Right lung (tissue), 10 donors: ENCODE data around the gene LCE1A. TPM values are rescaled to one million over a fixed set of nuclear protein-coding genes. Genes with fewer than 3 reads are reported as not detected.

ENCODE experiments used
- DNase-seq, 2 donors: peaks; one replicate each; pipeline ENCODE4 v3.0.0-alpha.2; 2013
- long read RNA-seq, 8 donors: transcript quantifications; one replicate each; lab custom pipeline, GENCODE V29; 2026
- polyA plus RNA-seq, 5 donors: library from polyadenylated mRNA; unstranded; fragments of 120-200 nt; gene quantifications; one replicate each; pipeline versions ENCODE4 v1.2.1 to v1.2.3, GENCODE V29; 2013; ENCODE audit warnings: inconsistent platforms in 1 of 5, low replicate concordance in 1 of 5; ENCODE audit not compliant: insufficient read length in 5 of 5, insufficient read depth in 1 of 5

LCE1A gene
- polyA plus RNA-seq: not detected
- long read RNA-seq, donor 1: 0 reads
- long read RNA-seq, donor 2: 0 reads
- long read RNA-seq, donor 3: 0 reads
- long read RNA-seq, donor 4: 0 reads
- long read RNA-seq, donor 5: 0 reads
- long read RNA-seq, donor 6: 0 reads
- long read RNA-seq, donor 7: 0 reads
- long read RNA-seq, donor 8: 0 reads

- DNase-seq: no peak
These were observed at the start of gene LCE1A for GRCh38 chr1:152827173-152827572. Gene LCE1A (plus strand): TSS chr1:152827473. CDS start chr1:152827473, 0 bp downstream.

GRCh38 chr1:152777510-152778137, 49.6 kb upstream of the LCE1A start:
- no peak for DNase-seq

GRCh38 chr1:152783095-152783494, 44.2 kb upstream of the LCE1A start:
- DNase-seq: no peak

GRCh38 chr1:152786077-152786476, 41.2 kb upstream of the LCE1A start, which contains the start of gene LCE1E:
Gene LCE1E (plus strand): TSS chr1:152786257. CDS start chr1:152787300, 1,043 bp downstream.
- no peak for DNase-seq

- no peak for DNase-seq
These were observed 31.6 kb upstream of the LCE1A start for GRCh38 chr1:152795686-152796085.

GRCh38 chr1:152796421-152796820, 30.9 kb upstream of the LCE1A start, which contains the start of gene LCE1D:
Gene LCE1D (plus strand): TSS chr1:152796721. CDS start chr1:152797795, 1,074 bp downstream.
- DNase-seq: no peak

- DNase-seq: no peak
These were observed 25.9 kb upstream of the LCE1A start for GRCh38 chr1:152801333-152801732.

- DNase-seq: no peak
These were observed 20.7 kb upstream of the LCE1A start, which contains the start of gene LCE1C for GRCh38 chr1:152806576-152806975. Gene LCE1C (minus strand): TSS chr1:152806651. CDS start chr1:152805478, 1,173 bp downstream.

GRCh38 chr1:152811050-152811449, 16.2 kb upstream of the LCE1A start:
- DNase-seq: no peak

GRCh38 chr1:152811671-152812070, 15.6 kb upstream of the LCE1A start, which contains the start of gene LCE1B:
Gene LCE1B (plus strand): TSS chr1:152811971. CDS start chr1:152812447, 476 bp downstream.
- no peak for DNase-seq

GRCh38 chr1:152817309-152817708, 10.0 kb upstream of the LCE1A start:
- DNase-seq: no peak

- DNase-seq: no peak
These were observed 4.0 kb upstream of the LCE1A start for GRCh38 chr1:152823294-152823693.

GRCh38 chr1:152824964-152825363, 2.3 kb upstream of the LCE1A start:
- DNase-seq: no peak

GRCh38 chr1:152836870-152837269, 9.6 kb downstream of the LCE1A start:
- no peak for DNase-seq

GRCh38 chr1:152842556-152842955, 15.3 kb downstream of the LCE1A start, which contains the start of gene LCE6A:
Gene LCE6A (plus strand): TSS chr1:152842856. CDS start chr1:152843521, 665 bp downstream.
- no peak for DNase-seq

GRCh38 chr1:152855661-152856060, 28.4 kb downstream of the LCE1A start:
- DNase-seq: no peak

GRCh38 chr1:152858062-152858461, 30.8 kb downstream of the LCE1A start:
- no peak for DNase-seq

- DNase-seq: no peak
These were observed 32.4 kb downstream of the LCE1A start, which contains the start of gene LCE7A for GRCh38 chr1:152859696-152860095. Gene LCE7A (plus strand): TSS chr1:152859996. CDS start chr1:152860698, 702 bp downstream.

- DNase-seq: no peak
These were observed 32.9 kb downstream of the LCE1A start for GRCh38 chr1:152860129-152860528.

GRCh38 chr1:152861374-152861773, 34.1 kb downstream of the LCE1A start:
- no peak for DNase-seq

- no peak for DNase-seq
These were observed 37.2 kb downstream of the LCE1A start for GRCh38 chr1:152864443-152864842.

- DNase-seq: no peak
These were observed 39.0 kb downstream of the LCE1A start for GRCh38 chr1:152866321-152866720.
